Measurements from ENCODE around the gene CCS. TPM values are rescaled to one million over a fixed set of nuclear protein-coding genes. Genes with fewer than 3 reads are reported as not detected.

CCS gene
- total RNA-seq, 1 experiment from 2014 or later, result 34.2 TPM

- Mint-ChIP-seq H3K27me3 (ENCODE audit: unreplicated experiment) (peaks cover 82% of the 10 kb centered on the region), H3K4me1 (ENCODE audit: low read depth, unreplicated experiment) (no peaks in the 10 kb centered on the region), H3K9me3 (ENCODE audit: low read depth, unreplicated experiment) (no peaks in the 10 kb centered on the region), H3K4me3 (ENCODE audit: low read depth, unreplicated experiment) (no peak overlapping the region), H3K27ac (ENCODE audit: unreplicated experiment) (no peak overlapping the region), H3K36me3 (ENCODE audit: insufficient read depth, unreplicated experiment) (no peaks in the 10 kb centered on the region)
- no peak for DNase-seq
- no TSS peak for BruUV-seq (replicated peaks)
- intact Hi-C loops (cut with micrococcal nuclease; ENCODE audit: unreplicated experiment), result no loop called here
- CTCF ChIA-PET, result interaction anchor here (0.6 kb wide), 1 partner anchor 32 kb away, joined by 5 read pairs; no protein-coding TSS in a partner anchor
- no peak for TF ChIP-seq CTCF (IDR thresholded peaks at IDR 0.05; ENCODE audit: unreplicated experiment)
Measured at GRCh38 chr11:66562907-66563583, 29.9 kb upstream of the CCS start.

DNA sequence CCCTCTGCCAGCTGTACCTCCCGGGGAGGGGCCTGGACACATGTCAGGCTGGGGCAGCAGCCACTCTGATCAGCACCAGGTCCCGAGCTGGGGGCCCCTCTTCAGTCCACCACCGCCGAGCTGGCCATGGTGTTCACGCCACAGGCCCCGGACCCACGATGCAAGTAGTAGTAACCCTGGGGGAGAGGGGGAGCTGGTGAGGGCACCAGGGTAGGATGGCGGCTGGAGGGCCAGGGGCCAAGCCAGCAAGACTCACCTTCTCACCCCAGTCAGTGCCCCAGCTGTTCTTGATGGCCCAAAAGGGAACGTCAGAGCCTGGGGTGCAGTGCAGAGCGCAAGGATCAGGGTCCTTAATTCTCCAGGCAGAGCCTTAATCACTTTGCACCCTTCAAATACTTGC is 29.2 kb upstream of the CCS start:
- DNase-seq, result no peak
- Mint-ChIP-seq H3K27ac (ENCODE audit: unreplicated experiment) (no peak overlapping the region), H3K4me3 (ENCODE audit: low read depth, unreplicated experiment) (no peak overlapping the region), H3K9me3 (ENCODE audit: low read depth, unreplicated experiment) (no peaks in the 10 kb centered on the region), H3K4me1 (ENCODE audit: low read depth, unreplicated experiment) (no peaks in the 10 kb centered on the region), H3K36me3 (ENCODE audit: insufficient read depth, unreplicated experiment) (no peaks in the 10 kb centered on the region), H3K27me3 (ENCODE audit: unreplicated experiment) (peaks cover 80% of the 10 kb centered on the region)
- CTCF ChIA-PET, result no interaction called here
- intact Hi-C loops (cut with micrococcal nuclease; ENCODE audit: unreplicated experiment), result no loop called here
- TF ChIP-seq CTCF (IDR thresholded peaks at IDR 0.05; ENCODE audit: unreplicated experiment), result no peak
- BruUV-seq (replicated peaks), result no TSS peak

DNA sequence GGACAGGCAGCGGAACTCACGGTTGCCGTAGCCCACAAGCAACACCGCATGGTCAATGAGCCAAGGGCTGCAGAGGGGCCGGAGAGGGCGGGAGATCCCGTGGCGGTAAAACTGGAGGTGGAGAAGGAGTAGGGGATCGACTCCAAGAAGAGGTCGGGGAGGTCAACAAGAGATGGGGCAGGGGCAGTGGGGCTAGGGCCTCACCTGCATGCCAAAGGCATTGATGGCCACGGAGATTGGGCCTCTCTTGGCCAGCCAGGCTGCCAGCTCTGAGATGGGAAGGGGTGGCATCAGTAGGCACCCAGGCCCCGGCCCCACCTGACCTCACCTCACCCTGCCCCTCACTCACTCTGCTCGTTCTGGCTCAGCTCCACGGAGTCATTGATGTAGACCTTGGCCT is 28.4 kb upstream of the CCS start:
- CTCF ChIA-PET, result interaction anchor here (0.6 kb wide), 1 partner anchor 98 kb away, joined by 3 read pairs; the partner anchor contains the start of gene PELI3
- H3K36me3 Mint-ChIP-seq (ENCODE audit: insufficient read depth, unreplicated experiment), result no peaks in the 10 kb centered on the region
- no peak overlapping the region for H3K27ac Mint-ChIP-seq (ENCODE audit: unreplicated experiment)
- H3K4me1 Mint-ChIP-seq (ENCODE audit: low read depth, unreplicated experiment), result no peaks in the 10 kb centered on the region
- intact Hi-C loops (cut with micrococcal nuclease; ENCODE audit: unreplicated experiment), result no loop called here
- no peak for TF ChIP-seq CTCF (IDR thresholded peaks at IDR 0.05; ENCODE audit: unreplicated experiment)
- H3K4me3 Mint-ChIP-seq (ENCODE audit: low read depth, unreplicated experiment), result no peak overlapping the region
- H3K9me3 Mint-ChIP-seq (ENCODE audit: low read depth, unreplicated experiment), result no peaks in the 10 kb centered on the region
- BruUV-seq (replicated peaks), result no TSS peak
- no peak for DNase-seq
- peaks cover 80% of the 10 kb centered on the region for H3K27me3 Mint-ChIP-seq (ENCODE audit: unreplicated experiment)

GRCh38 chr11:66564984-66565383 is 28.0 kb upstream of the CCS start:
- H3K4me3 Mint-ChIP-seq (ENCODE audit: low read depth, unreplicated experiment), result no peak overlapping the region
- peaks cover 80% of the 10 kb centered on the region for H3K27me3 Mint-ChIP-seq (ENCODE audit: unreplicated experiment)
- H3K4me1 Mint-ChIP-seq (ENCODE audit: low read depth, unreplicated experiment), result no peaks in the 10 kb centered on the region
- TF ChIP-seq CTCF (IDR thresholded peaks at IDR 0.05; ENCODE audit: unreplicated experiment), result no peak
- no peak for DNase-seq
- intact Hi-C loops (cut with micrococcal nuclease; ENCODE audit: unreplicated experiment), result no loop called here
- no peaks in the 10 kb centered on the region for H3K9me3 Mint-ChIP-seq (ENCODE audit: low read depth, unreplicated experiment)
- no TSS peak for BruUV-seq (replicated peaks)
- H3K27ac Mint-ChIP-seq (ENCODE audit: unreplicated experiment), result no peak overlapping the region
- CTCF ChIA-PET, result no interaction called here
- H3K36me3 Mint-ChIP-seq (ENCODE audit: insufficient read depth, unreplicated experiment), result no peaks in the 10 kb centered on the region
